Adrenal gland (tissue), 5 donors: ENCODE measurements around the gene SYCE3.

Experiments used
- CTCF ChIP-seq, 6 experiments: fragments of 450-650 bp in 4 of 6; fragments of 200-600 bp in 2 of 6; sonication (generic) in 1 of 6; IDR thresholded peaks; 1 replicate in 5 of 6; 2 replicates in 1 of 6; pipeline versions ENCODE4 v1.5.1 to v1.8.0; 2016 to 2021; ENCODE audit warnings: antibody characterized with exemption in 6 of 6, mild to moderate bottlenecking in 2 of 6, moderate library complexity in 1 of 6
- POLR2A ChIP-seq, 2 donors: fragments of 450-650 bp; IDR thresholded peaks; one replicate each; pipeline ENCODE4 v1.6.1; 2017; ENCODE audit warnings: antibody characterized with exemption in 2 of 2, mild to moderate bottlenecking in 2 of 2, moderate library complexity in 1 of 2
- donor health status: DM: no; HTN: no; CAD: no.

- TF ChIP-seq CTCF (IDR thresholded peaks at IDR 0.05): no peak
- TF ChIP-seq POLR2A (IDR thresholded peaks at IDR 0.05): no peak
Observed at GRCh38 chr22:50585238-50585637, 22.5 kb upstream of the SYCE3 start.
